Left kidney (tissue), 2 donors: ENCODE measurements around the gene CCDC57. TPM values are rescaled to one million over a fixed set of nuclear protein-coding genes. Genes with fewer than 3 reads are reported as not detected.
"Not testable (repeated sequence)": the region's sequence is repeated elsewhere in the genome, so short reads cannot be mapped to it uniquely, and the experiment has no call there.

Experiments
- DNase-seq: peaks from one replicate; pipeline ENCODE4 v3.0.0-alpha.2; 2013
- polyA plus RNA-seq: library from polyadenylated mRNA; unstranded; fragments of 120-200 nt; gene quantifications from one replicate; pipeline ENCODE4 v1.2.1, GENCODE V29; 2013; ENCODE audit not compliant: insufficient read length

CCDC57 gene
- polyA plus RNA-seq, 1 donor = 73.9 TPM

DNA sequence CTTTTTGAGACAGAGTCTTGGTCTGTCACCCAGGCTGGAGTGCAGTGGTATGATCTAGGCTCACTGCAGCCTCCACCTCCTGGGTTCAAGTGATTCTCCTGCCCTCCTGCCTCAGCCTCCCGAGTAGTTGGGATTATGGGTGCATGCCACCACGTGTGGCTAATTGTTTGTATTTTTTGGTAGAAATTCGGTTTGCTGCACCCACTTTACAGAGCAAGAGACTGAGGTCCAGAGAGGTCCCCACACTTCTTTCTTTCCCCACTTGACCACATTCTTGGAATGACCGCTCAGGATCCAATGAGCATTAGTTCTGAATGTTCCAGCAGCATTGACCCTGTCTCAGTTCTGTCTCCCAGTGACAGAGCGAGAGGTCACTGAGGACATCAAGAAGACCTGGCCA lies 10.9 kb upstream of the CCDC57 start:
- no peak for DNase-seq

- no peak for DNase-seq
Observed at GRCh38 chr17:82222816-82223215, 10.2 kb upstream of the CCDC57 start.

DNA sequence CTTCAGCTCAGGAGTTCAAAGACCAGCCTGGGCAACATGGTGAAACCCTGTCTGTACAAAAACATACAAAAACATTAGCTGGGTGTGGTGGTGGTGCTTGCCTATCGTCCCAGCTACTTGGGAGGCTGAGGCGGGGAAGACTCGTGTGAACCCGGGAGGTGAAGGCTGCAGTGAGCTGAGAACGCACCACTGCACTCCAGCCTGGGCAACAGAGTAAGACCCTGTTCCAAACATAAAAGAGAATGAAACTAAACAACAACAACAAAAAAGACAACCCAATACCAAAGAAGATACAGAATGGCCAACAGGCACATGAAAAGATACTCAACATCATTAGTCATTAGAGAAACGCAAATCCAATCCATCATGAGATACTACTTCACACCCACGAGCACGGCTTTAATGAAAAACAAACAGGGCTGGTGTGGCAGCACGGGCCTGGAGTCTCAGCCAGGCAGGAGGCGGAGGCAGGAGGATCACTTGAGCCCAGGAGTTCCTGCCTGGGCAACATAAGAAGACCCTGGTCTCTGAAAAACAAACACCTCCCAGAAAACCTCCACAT lies 8.8 kb upstream of the CCDC57 start:
- no peak for DNase-seq

DNA sequence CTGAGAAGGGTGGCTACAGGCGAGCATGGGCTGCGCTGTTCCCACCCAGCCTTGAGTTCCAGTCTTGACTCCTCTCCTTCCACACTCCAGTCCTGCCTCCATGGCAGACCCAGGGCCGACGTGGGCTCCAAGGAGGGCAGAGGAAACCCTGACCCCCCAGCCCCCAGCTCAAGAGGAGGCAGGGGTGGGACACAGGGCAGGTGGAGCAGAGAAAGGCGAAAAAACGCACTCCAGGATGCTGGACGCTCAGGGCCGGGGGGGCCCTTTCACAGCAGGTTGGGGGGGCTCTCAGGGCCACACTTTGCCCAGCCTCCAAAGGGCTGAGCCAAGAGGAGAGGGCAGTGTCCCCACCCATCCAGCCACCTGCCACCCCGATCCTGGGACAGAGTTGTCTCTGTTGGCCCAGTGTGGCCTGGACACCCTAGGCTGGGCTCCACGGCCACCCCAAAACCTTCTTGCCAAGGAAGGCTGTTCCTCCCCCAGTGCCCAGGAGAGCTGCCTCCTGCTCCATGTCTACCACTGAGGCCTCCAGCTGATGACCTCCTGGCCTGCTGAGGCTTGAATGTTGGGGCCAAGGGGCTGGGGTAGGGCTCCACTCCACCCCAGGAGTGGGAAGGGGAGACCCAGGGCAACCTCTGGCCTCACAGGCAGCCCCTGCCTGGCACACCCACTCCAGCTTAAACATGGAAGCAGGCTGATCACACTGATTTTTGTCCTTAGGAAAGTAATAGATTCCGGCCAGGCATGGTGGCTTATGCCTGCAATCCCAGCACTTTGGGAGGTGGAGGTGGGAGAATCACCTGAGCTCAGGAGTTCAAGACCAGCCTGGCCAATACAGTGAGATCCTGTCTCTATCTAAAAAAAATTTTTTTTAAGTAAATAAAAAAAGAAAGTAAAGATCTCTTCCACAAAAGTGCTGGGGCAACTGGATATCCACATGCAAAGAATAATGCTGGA lies 7.4 kb upstream of the CCDC57 start:
- no peak for DNase-seq

DNA sequence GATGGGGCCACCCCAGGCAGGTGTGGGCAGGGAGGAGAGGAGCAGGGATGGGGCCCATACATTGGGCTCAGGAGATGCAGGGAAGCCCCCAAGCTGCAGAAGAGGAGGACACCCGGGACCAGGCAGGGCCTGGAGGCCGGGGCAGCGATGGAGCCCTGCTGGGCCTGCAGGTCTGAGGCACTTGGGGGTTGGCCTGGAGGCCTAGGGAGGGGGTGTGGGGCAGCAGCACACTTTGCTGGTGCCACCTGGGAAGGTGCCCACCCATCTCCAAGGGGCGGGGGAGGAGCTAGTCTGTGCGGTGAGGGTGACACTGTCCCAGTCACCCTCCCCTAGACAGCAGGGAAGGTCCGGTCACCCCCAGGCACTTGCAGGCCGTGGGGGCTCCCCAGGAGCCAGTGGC lies 6.4 kb upstream of the CCDC57 start:
- no peak for DNase-seq

GRCh38 chr17:82218349-82219075 lies 5.9 kb upstream of the CCDC57 start:
- DNase-seq = no peak

GRCh38 chr17:82217530-82218204 lies 5.0 kb upstream of the CCDC57 start:
- DNase-seq = no peak

GRCh38 chr17:82217120-82217529 lies 4.5 kb upstream of the CCDC57 start:
- no peak for DNase-seq

DNA sequence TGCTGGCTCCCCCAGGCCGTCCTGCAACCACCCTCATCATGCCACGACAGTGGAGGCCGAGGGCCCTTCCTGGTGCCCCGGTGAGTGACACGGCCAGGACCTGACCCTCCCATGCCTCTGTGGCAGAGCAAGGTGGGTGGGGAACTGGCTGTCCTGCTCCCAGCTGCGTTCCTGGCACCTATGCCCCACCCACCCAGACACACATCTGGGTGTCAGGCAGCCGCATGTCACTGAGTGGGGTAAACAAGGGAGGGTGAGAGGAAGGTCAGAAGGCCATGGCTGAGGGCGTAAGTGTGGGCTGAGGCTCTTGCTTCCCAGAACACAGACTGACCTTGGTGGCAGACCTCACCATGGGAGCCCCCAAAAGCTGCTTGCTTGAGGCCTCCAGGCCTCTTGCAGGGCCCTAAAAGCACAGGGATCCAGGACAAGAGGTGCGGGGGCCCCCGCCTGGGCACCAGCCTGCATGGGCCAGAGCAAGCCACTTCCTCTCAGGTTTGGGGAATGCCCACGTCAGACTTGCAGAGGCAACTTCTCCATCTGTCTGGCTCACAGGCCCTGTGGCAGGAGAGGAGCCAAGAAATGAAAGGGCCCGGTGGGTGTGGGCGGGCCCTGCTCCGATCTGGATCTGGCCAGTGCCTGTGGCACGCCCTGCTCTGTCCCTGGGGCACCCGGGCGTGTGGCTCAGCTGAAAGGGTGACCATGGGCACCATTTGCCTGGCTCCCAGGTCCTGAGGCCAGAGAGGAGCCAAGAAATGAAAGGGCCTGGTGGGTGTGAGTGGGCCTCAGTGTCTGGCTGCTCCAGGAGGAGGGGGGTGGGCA lies 3.9 kb upstream of the CCDC57 start:
- no peak for DNase-seq

GRCh38 chr17:82215972-82216300 lies 3.3 kb upstream of the CCDC57 start:
- no peak for DNase-seq

DNA sequence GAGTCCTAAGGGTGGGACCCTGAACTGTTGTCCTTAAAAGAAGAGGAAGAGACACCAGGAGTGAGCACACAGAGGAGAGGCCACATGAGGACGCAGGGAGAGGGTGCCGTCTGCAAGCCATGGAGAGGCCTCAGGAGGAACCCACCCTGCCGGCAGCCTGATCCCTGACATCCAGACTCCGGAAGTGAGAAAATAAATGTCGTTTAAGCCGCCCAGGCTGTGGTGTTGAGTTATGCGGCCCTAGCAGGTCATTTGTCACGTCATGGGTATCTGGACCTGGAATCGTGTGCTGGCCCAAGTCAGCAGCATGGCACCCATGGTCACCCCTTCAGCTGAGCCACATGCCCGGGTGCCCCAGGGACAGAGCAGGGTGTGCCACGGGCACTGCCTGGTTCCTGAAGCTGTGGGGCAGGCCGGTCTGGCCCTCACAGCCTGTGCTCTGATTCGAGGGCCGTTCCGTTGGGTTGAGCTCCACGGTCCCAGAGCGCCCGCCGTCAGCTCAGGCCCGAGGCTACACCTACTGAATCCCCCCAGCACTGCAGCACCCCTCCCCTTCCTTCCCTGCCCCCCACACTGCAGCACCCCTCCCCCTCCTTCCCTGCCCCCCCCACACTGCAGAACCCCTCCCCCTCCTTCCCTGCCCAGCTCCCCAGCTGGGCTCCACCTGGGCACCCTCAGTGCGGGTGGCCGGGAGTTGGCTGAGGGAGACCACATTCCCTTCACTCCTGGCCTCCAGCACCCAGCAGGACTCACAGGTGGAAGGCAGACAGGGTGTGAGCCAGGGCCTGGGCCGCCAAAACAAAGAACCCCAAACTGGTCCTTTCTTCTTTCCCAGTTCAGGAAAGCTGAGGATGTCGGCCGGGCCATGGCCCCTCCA lies 2.7 kb upstream of the CCDC57 start:
- no peak for DNase-seq

- DNase-seq = no peak
Observed at GRCh38 chr17:82214012-82214628, 1.5 kb upstream of the CCDC57 start.

DNA sequence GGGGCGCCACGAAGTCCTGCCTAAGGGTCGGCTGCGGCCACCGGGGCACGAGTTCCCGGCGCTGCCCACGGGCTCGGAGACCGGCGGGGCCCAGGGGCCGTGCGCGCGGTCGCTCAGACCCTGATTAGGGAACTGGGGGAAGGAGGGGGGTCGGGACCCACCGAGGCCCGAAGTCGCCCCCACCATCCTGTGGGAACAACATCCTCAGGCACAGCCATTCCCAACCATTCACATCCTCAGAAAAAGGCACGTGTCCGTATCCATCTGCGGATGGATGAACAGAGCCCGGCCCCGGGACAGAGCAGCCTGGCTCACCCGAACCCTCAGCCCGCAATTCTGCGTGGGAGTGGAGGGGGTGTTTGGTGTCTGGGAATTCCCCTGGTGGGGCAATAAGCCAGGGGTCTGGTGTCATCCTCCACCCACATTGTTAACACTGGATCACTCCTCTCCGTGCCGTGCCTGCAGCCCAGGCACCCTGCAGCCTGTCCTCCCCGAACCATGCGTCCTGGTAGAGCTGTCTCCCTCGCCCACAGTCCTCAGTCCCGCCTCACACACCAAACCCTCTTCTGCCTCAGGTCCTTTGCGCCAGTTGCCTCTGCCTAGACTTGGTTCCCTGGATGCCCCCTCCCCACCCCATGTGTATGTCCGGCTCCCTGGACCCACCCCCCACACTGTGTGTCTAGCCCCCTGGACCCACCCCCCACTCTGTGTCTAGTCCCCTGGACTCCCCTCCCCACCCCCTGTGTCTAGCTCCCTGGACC lies 789 bp upstream of the CCDC57 start:
- no peak for DNase-seq

GRCh38 chr17:82210655-82211054 lies 2.0 kb downstream of the CCDC57 start:
- DNase-seq = not testable (repeated sequence)

DNA sequence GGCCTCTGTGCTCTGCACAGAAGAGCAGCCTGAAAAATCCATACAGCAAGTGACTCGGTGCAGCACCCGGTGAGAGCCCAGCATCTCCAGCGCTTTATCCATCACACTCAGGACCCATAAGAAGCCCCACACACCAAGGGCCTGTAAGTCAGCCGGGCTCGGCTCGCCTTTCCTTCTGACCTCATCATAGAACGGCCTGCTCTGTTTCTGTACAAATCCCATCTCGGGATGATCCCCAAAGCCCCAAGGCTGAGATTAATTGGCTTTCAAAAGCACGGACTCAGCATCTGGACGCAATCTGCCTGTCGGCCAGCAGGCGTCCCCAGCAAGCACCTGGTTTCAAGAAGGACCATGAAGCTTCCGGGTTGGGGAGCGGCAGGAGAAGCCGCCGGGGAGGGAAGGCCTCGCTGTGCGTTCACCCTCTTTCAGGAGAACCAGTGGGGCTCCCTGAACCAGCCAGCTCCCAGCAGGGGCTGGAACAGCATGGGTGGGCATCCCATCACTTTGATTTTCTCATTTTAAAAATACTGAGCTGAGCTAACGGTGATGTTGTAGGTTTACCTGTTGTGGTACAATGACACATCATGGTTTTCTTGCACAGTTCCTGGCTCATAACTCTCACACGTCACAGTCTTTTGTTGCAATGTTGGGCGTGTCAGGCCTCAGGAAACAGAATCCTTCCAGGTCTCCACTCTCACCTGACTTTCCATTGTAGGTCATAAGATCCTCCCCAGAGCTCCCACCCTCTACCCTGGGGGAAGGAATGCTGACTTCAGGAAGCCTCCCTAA lies 6.7 kb downstream of the CCDC57 start:
- DNase-seq = no peak

DNA sequence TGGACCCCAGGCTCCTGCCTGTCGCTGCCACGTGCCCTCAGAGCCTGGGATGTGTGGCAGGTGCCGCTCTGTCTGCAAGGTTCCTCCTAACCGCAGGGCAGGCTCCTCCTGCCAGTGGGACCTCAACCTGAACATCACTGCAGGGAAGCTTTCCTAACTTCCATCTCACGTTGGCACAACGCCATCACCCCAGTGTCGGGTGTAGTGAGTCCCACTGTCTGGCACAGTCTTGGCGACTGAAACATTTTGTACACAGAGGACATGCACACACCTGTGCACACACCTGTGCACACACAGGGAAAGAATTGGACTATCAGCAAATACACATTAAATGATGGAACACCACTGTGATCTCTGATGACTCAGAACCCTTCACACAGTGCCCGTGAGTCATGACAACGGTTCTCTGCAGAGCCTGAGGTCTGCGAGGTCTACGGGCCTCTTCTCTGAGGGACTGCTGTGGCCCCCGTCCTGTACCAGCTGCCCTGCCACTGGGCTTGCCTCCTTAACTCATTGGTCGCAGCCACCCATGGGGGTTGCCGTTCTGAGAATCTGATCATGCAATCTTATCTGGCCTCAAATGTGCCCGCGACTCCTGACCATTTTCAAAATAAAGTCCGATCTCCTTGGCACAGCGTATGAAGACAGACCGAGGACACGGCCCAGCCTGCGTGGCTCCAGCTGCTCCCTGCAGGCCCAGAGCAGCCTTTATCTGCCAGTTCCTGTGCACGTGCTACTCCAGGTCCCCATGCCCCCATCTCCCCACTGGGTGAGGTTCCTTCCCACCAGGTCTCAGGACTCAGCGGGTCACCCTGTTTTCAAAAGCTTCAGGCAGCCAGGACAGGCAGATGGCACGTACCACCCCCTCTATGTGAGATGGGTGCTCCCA lies 7.6 kb downstream of the CCDC57 start:
- DNase-seq = no peak

DNA sequence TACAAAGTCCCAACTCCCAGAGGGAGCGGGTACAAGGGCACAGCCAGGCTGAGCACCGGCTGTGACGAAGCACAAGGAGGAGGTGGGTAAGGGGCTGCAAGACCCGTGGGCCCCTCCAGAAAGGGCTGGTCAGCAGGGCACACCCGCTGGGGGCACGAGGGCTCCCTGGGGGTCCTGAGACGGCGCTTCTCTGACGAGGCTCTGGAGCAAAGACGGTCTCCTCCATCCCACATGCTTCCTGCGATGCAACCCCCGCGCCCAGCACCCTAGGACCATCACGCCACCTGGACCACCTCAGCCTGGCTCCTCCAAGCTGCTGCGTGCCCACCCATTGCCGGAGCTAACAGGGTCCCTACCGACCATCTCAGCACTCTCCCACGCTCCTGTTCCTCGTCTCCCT lies 8.7 kb downstream of the CCDC57 start:
- DNase-seq = no peak
